Nephron progenitor cell (in vitro differentiated cells): ENCODE data around the gene DOCK9.

ENCODE experiments used
- DNase-seq: peaks from one replicate; pipeline ENCODE4 v3.0.0; 2021
- H3K27ac Mint-ChIP-seq: 2 replicates; pipeline ENCODE4 v1.8.0; 2021; ENCODE audit warnings: mild to moderate bottlenecking, moderate library complexity, mixed read lengths
- H3K27me3 Mint-ChIP-seq: 2 replicates; pipeline ENCODE4 v1.8.0; 2021; ENCODE audit warnings: mild to moderate bottlenecking, low read depth, mixed read lengths; ENCODE audit not compliant: poor library complexity
- H3K36me3 Mint-ChIP-seq: 2 replicates; pipeline ENCODE4 v1.8.0; 2021; ENCODE audit warnings: low read depth, mixed read lengths
- H3K4me1 Mint-ChIP-seq: 2 replicates; pipeline ENCODE4 v1.8.0; 2021; ENCODE audit warnings: mixed read lengths
- H3K4me3 Mint-ChIP-seq: 2 replicates; pipeline ENCODE4 v1.8.0; 2021; ENCODE audit warnings: mild to moderate bottlenecking, moderate library complexity, mixed read lengths
- H3K9me3 Mint-ChIP-seq: 2 replicates; pipeline ENCODE4 v1.8.0; 2021; ENCODE audit warnings: mild to moderate bottlenecking, moderate library complexity, mixed read lengths
- TF ChIP-seq, protein P1 (sequence below): fragments of 200-600 bp; sonication (generic); IDR thresholded peaks from 2 replicates; pipeline ENCODE4 v1.5.0; 2021; ENCODE audit warnings: antibody characterized with exemption

Gene DOCK9

DNA sequence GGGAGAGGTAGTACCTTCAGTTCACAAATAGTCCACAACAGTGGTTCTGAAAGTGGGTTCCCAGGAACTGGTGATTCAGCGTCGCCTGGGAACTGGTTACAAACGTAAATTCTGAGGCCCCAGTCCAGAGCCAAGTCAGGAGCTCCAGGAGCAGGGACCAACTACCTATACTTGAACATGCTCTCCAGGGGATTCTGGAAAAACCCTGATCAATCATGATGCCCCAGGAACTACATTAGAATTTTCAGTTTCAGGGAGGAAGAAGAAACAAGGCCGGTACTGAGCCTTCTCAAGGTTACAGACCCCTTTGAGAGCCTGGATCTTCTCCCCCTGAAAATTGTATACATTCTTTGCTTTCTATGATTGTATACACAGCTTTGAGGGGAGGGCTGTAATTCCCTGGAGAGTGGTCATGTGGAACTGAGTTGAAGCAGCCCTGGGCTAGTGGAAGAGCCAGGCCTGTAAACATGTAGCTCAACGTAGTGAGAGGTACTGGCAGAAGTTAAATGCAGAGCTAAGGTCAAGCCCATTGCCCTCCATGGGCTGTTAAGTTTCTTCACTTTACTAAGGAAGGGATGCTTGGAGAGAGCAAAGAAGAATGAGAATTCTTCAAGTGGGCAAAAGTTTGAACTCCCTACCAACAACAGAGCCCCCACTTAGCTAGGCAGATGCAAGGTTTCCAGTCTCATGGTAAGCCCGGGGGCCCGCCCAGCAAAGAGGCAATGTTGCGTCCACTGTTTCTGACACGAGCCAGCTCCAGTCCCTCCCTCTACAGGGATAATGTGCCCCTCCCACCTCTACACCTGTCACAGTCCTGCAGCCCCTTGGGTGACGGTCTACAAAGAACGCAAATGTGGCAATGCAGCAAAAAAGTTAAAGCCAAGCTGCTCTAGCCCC, 17.0 kb downstream of the DOCK9 start:
- TF ChIP-seq, protein P1, sequence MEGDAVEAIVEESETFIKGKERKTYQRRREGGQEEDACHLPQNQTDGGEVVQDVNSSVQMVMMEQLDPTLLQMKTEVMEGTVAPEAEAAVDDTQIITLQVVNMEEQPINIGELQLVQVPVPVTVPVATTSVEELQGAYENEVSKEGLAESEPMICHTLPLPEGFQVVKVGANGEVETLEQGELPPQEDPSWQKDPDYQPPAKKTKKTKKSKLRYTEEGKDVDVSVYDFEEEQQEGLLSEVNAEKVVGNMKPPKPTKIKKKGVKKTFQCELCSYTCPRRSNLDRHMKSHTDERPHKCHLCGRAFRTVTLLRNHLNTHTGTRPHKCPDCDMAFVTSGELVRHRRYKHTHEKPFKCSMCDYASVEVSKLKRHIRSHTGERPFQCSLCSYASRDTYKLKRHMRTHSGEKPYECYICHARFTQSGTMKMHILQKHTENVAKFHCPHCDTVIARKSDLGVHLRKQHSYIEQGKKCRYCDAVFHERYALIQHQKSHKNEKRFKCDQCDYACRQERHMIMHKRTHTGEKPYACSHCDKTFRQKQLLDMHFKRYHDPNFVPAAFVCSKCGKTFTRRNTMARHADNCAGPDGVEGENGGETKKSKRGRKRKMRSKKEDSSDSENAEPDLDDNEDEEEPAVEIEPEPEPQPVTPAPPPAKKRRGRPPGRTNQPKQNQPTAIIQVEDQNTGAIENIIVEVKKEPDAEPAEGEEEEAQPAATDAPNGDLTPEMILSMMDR, result no peak
- H3K27ac Mint-ChIP-seq, result peak overlapping the region; percentile 94
- no peak overlapping the region for H3K4me3 Mint-ChIP-seq
- H3K9me3 Mint-ChIP-seq, result no peaks in the 10 kb centered on the region
- DNase-seq, result no peak
- peaks cover 52% of the 10 kb centered on the region for H3K4me1 Mint-ChIP-seq
- H3K36me3 Mint-ChIP-seq, result no peaks in the 10 kb centered on the region
- H3K27me3 Mint-ChIP-seq, result no peaks in the 10 kb centered on the region

DNA sequence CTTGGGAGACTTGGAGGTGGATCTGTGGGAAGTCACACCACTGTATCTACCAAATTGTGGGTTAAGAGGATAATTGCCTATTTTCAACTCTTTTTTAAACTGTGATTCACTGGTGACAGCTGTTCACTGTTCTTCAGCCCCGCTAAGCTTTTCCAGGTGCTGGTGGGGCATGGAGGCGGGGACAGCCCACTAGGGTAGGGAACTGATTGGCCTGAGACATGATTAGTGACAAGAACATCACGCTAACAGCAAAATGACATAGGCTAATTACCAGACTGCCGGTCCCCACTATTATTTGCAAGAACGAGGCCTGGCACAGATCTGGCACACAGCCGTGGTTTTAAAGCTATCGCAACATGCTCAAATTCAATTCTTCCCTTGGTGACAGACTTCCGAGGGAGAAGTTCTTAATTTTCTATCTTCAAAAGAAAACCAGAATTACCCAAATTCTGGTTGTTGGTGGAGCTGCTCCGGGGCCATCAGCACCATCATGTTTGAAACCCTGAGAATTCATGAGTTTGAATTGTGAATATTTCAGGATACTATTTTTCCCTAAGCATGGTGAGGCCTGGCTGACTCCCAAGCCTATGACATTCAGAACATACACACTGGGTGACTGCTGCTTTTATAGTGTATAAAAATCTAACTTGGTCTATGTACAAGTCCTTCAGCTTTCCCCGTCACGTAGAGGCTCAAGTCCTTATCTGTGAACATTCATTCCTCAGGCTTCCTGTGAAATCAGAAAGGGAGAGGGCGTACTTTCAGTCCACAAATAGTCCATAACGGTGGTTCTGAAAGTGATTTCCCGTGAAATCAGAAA, 17.9 kb downstream of the DOCK9 start:
- TF ChIP-seq, protein P1, result no peak
- Mint-ChIP-seq H3K36me3 (no peaks in the 10 kb centered on the region), H3K9me3 (no peaks in the 10 kb centered on the region), H3K4me1 (peaks cover 43% of the 10 kb centered on the region), H3K27me3 (no peaks in the 10 kb centered on the region), H3K4me3 (no peak overlapping the region), H3K27ac (no peak overlapping the region)
- no peak for DNase-seq

DNA sequence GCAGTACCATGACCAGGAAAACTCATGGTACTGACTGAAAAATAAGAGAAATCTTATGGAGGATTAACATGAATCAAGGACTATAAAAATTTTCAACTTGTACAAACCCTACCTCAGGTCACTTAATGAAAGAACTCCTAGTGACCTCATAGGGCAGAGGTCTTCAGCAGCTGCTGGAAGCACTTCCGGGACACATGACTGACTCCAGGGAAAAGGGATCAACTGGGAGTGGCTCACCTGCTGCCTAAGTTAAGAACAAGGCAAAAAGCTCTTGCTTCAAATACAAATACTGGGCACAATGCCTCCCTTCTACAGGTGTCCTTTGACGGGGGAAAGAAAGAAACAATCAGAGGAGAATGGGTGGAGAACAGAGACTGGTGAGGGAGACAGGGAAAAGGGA, 18.6 kb downstream of the DOCK9 start:
- no peak overlapping the region for H3K27ac Mint-ChIP-seq
- H3K9me3 Mint-ChIP-seq, result no peaks in the 10 kb centered on the region
- TF ChIP-seq, protein P1, result no peak
- no peak for DNase-seq
- no peaks in the 10 kb centered on the region for H3K27me3 Mint-ChIP-seq
- H3K4me1 Mint-ChIP-seq, result peaks cover 41% of the 10 kb centered on the region
- H3K4me3 Mint-ChIP-seq, result no peak overlapping the region
- no peaks in the 10 kb centered on the region for H3K36me3 Mint-ChIP-seq

DNA sequence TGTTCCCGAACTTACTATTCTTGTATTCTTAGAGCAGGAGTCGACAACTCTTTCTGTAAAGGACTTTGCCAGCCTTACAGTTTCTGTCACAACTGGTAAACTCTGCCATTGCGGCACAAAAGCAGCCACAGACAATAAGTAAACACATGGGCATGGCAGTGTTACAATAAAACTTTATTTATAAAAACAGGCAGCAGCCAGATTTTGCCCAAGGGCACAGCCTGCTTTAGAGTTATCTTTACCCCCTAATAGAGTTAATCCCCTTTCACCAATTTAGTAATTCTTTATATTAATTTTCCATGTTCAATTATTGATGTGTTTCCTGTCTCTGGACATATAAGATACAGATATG, 19.4 kb downstream of the DOCK9 start:
- peaks cover 45% of the 10 kb centered on the region for H3K4me1 Mint-ChIP-seq
- no peak for DNase-seq
- H3K36me3 Mint-ChIP-seq, result no peaks in the 10 kb centered on the region
- no peaks in the 10 kb centered on the region for H3K9me3 Mint-ChIP-seq
- H3K27me3 Mint-ChIP-seq, result no peaks in the 10 kb centered on the region
- no peak overlapping the region for H3K4me3 Mint-ChIP-seq
- TF ChIP-seq, protein P1, result no peak
- H3K27ac Mint-ChIP-seq, result no peak overlapping the region

DNA sequence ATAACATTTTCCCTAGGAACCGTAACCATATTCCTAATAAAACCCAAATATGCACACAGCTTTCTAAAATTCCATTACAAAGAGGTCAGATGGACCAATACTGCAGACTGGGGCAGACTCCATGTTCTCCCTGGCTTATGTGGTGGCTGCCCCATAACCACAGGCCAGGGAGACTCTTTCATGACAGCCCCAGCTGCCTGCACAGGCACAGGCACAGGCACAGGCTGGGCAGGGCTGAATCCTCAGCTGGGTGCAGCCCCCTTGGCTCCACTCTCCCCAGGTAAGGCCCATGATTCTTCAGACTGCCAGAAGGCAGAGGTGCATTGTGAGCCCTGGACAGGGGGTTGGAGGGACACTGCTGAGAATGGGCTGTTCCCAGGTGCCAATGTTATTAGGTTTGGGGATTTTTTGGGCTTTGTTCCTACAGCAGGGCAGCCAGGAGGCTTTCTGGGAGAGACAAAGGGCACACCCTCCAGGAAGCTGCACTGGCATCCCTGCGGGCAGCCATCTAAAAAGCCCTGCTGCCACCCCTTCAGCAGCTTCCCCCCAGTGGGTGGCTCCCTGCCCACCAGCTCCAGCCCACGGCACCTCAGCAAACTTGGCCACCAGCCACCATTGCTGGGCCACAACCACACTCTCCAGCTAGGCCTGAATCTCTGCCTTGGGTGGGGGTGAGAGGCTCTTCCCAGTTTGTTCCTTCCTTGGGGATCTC, 20.0 kb downstream of the DOCK9 start:
- no peaks in the 10 kb centered on the region for H3K27me3 Mint-ChIP-seq
- H3K4me1 Mint-ChIP-seq, result peaks cover 45% of the 10 kb centered on the region
- H3K36me3 Mint-ChIP-seq, result no peaks in the 10 kb centered on the region
- no peaks in the 10 kb centered on the region for H3K9me3 Mint-ChIP-seq
- no peak for DNase-seq
- H3K4me3 Mint-ChIP-seq, result no peak overlapping the region
- TF ChIP-seq, protein P1, result no peak
- no peak overlapping the region for H3K27ac Mint-ChIP-seq
